Activated CD8-positive, alpha-beta memory T cell treated with anti-CD3 and anti-CD28 coated beads for 24 hours (primary cell): ENCODE data around the gene GPR162.

Experiments used
- DNase-seq: peaks from one replicate; pipeline ENCODE4 v3.0.0-alpha.2; 2020

GPR162 gene

GRCh38 chr12:6788972-6789924 lies 32.4 kb upstream of the GPR162 start, which contains the start of gene CD4:
Gene CD4, plus strand, starts transcription at chr12:6789528. Its CDS starts 10,611 bp downstream, at chr12:6800139.
- no peak for DNase-seq

GRCh38 chr12:6790496-6791150 lies 31.0 kb upstream of the GPR162 start:
- no peak for DNase-seq

- DNase-seq: no peak
These were observed 29.6 kb upstream of the GPR162 start for GRCh38 chr12:6791931-6792520.

DNA sequence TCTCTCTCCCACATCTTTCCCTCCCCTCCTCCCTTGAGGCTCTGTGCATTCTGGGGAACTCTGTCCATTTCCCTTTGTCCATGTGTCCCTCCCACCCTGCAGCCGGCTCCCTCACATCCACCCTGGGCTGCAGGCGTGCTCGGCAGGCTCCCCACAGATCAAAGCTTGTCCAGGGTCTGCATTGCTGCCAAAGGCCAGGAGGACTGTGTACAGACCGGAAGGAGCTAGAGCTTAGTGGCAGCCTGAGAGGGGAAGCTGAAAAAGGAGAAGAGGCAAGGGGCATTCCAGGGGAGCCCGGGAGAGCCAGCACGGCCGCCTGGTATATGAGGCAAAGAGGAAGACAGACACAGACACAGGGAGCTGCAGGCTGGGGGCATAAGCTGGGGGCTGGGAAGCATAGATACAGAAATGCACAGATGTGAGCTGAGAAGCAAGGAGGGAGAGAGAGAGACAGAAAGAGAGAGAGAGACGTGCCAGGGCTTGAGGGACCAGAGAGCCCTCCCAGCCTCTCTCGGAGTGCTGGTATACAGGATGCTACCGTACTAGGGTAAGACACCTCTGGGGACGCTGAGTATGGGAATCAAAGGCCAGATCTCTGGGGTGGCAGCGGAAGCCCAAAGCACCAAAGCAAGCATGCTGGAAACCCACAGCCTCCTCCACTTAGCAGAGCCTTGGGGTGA lies 29.0 kb upstream of the GPR162 start:
- DNase-seq: no peak

GRCh38 chr12:6795088-6795487 lies 26.5 kb upstream of the GPR162 start:
- DNase-seq: no peak

DNA sequence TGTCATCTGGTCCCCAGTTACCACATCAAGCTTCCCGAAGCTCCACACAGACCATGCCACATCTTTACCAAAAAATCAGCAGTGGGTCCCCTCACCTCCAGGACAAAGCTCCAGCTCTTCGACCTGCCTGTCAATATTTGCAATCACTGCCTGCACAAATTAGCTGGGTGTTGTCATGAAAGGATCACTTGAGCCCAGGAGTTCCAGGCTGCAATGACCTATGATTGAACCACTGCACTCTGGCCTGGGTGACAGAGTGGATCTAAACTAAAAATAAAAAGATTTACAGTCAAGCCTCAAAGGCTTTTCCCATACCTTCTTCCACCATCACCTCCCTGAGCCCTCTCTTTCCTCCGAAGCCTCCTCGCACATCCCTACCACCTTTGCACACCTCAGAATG lies 25.0 kb upstream of the GPR162 start:
- no peak for DNase-seq

DNA sequence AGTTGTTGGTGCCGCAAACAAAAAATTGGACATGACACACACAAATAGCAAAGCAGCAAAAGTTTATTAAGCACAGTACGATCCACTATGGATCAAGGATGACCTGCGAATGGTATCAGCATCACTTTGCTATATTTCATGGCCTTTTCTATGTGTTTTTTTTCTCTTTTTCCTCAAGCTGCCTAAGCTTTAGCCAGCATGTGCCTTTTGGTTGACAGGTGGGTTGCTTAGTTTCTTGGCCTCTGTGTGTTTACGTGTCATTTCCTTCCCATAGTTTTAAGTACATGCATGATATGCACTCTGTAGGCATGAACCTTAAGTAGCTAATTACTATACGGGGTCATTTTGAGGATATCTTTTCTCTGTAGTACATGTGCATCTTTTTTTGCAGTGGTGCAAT lies 22.5 kb upstream of the GPR162 start:
- DNase-seq: no peak

DNA sequence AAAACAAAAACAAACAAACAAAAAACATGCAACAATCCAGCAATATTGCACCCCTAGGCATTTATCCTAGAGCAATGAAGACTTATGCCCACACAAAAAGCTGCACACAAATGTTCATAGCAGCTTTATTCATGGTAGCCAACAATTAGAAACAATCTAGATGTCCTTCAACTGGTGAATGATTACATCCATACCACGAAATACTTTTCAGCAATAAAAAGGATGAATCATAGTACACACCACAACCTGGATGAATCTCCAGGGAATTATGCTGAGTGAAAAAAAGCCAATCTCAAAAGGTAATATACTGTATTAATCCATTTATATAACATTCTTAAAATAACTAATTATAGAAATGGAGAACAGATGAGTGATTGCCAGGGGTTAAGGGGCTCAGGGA lies 14.5 kb upstream of the GPR162 start:
- DNase-seq: no peak

DNA sequence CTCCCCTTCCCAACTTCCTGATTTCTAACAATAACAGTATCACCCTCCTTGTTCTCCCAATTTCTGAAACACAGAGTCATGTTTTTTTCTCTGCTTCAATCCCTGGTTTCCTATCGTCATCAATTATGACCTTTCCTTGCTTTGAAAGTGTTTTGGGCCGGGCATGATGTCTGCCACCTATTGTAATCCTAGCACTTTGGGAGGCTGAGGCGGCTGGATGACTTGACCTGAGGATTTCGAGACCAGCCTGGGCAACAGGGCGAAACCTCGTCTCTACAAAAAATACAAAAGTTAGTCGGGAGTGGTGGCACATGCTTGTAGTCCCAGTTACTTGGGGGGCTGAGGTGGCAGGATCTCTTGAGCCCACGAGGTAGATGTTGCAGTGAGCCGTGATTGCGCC lies 12.6 kb upstream of the GPR162 start:
- DNase-seq: no peak

- no peak for DNase-seq
These were observed 10.9 kb upstream of the GPR162 start for GRCh38 chr12:6810758-6811157.

DNA sequence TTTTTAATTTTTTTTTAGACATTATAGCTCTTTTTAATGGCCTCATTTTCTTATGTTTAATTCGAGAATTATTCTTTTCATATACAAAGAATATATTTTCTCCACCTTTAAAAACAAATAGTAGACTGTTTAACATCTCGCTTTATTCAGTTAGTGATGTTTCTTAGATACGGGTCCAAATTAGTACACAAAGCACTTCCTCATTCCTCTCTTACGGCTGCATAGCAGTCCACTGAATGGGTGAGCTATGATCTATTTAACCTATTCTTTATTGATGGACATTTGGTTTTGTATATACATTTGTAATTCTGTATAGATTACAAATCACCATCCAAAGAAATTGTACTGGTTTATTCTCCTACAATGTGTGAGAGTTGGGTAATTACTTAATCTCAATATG lies 8.3 kb upstream of the GPR162 start:
- DNase-seq: no peak

DNA sequence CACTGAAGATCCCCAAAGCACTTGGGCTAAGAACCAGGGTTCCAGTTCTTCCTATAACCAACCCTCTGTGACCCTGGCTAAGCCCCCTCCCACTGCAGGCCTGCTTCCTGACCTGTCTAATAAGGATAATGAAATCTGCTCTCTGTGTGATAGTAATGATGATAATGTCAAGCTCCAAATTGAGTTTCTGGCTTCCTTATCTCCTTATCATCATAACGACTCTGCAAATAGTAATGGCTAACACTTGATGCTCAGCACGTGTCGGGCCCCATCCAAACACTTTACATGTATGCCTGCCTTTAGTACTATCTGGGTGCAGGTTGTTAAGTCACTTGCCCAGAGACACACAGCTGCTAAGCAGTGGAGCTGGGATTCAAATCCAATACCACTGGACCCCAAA lies 5.0 kb upstream of the GPR162 start:
- DNase-seq: no peak

GRCh38 chr12:6817098-6817497 lies 4.5 kb upstream of the GPR162 start:
- DNase-seq: no peak

DNA sequence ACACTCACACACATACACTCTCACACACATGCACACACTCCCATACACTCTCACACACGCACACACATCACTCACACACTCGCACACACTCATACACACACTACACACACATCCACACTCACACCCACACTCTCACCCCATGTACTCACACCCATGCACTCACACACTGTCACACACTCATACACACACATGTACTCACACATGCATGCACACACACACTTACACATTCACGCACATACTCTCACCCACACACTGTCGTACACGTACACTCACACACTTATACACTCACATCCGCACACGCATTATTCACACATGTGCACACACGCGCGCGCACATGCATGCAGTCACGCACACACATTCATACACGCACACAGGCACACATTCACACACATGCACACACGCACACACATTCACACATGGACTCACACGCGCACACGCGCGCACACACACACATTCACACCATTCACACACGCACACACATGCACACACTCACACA lies 3.9 kb upstream of the GPR162 start:
- no peak for DNase-seq

DNA sequence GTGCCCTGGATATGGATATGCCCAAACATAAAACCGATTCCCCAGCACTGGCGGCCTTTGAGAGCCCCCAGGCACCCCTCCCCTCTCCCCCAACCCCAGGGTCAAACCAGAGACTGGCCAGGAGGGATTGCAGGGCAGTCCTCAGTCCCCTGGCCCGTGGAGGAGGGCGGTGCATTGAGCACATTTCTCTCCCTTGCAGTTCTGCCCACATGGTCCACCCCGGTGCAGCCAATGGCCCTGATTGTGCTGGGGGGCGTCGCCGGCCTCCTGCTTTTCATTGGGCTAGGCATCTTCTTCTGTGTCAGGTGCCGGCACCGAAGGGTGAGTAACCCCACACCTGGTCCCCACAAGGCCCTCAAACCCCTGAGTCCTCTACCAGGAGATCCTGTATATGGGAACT lies 3.4 kb upstream of the GPR162 start:
- DNase-seq: no peak

- no peak for DNase-seq
These were observed 3.0 kb upstream of the GPR162 start for GRCh38 chr12:6818645-6819044.

GRCh38 chr12:6819106-6820030 lies 2.3 kb upstream of the GPR162 start:
- DNase-seq: no peak

- no peak for DNase-seq
These were observed 1.5 kb upstream of the GPR162 start for GRCh38 chr12:6820166-6820565.

GRCh38 chr12:6822426-6823135 lies 960 bp downstream of the GPR162 start:
- DNase-seq: no peak

- no peak for DNase-seq
These were observed 1.8 kb downstream of the GPR162 start for GRCh38 chr12:6823182-6824084.
